Thyroid gland (tissue), 4 donors: ENCODE data around the gene LMO1.

Experiments
- CTCF ChIP-seq, 6 experiments: fragments of 200-600 bp in 3 of 6; fragments of 450-650 bp in 3 of 6; sonication (generic) in 3 of 6; IDR thresholded peaks; one replicate each; pipeline ENCODE4 v1.5.1; 2016 to 2019; ENCODE audit warnings: antibody characterized with exemption in 6 of 6, mild to moderate bottlenecking in 2 of 6, inconsistent platforms in 1 of 6, moderate library complexity in 1 of 6
- POLR2A ChIP-seq, 2 donors: fragments of 450-650 bp; IDR thresholded peaks; one replicate each; pipeline ENCODE4 v1.6.1; 2017; ENCODE audit warnings: antibody characterized with exemption in 2 of 2, mild to moderate bottlenecking in 2 of 2, moderate library complexity in 1 of 2

- TF ChIP-seq CTCF (IDR thresholded peaks at IDR 0.05) (no peak), POLR2A (IDR thresholded peaks at IDR 0.05) (no peak)
Measured at GRCh38 chr11:8242499-8243280, 21.0 kb downstream of the LMO1 start.
